ENCODE results near the gene DMRTC1. TPM values are rescaled to one million over a fixed set of nuclear protein-coding genes. Genes with fewer than 3 reads are reported as not detected.
"Not testable (repeated sequence)": the region's sequence is repeated elsewhere in the genome, so short reads cannot be mapped to it uniquely, and the experiment has no call there.

The DMRTC1 gene, protein sequence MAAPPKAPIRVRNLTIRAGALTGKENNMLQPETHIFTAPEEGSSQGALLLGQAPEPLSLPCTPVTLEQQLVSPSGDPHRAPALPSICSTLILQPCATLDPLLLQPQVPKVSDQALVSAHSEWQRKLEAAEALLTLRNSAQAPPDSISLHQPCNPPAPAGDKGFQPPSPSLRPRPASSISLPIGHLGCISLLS
- under 1 TPM in 3 of 10 donors, not detected in 7; 0.16 to 0.95 (median 0.38) TPM for polyA plus RNA-seq (ENCODE audit: insufficient read length in 10 of 10)
- long read RNA-seq, donor 1, result 0 reads
- long read RNA-seq, donor 2, result 0 reads
- long read RNA-seq, donor 3, result 0 reads
- long read RNA-seq, donor 4, result 0 reads
- long read RNA-seq, donor 5, result 0 reads
- long read RNA-seq, donor 6, result 0 reads
- long read RNA-seq, donor 7, result 0 reads
- long read RNA-seq, donor 8, result 0 reads
- long read RNA-seq, donor 9, result 0 reads

DNA sequence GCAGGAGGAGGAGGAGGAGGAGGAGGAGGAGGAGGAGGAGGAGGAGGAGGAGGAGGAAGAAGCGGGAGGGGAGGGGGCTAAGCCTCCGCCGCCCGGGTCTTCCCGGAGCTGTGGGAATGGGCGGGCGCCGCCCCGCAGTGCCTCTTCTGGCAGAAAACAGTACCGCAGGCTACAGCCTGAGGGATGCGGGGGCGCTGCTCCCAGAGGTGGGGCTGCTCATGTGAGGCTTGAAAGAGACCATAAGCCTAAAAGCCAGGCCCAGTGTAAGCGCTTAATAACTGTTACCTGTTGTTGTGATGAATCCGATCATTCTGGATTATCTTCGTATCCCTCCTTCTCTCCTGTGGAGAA, at the start of gene DMRTC1:
Gene DMRTC1 (minus strand): TSS at position 19 of the 351 bp plus-strand sequence. CDS start 68,143 bp downstream, outside the sequence.
- not testable (repeated sequence) for DNase-seq

DNA sequence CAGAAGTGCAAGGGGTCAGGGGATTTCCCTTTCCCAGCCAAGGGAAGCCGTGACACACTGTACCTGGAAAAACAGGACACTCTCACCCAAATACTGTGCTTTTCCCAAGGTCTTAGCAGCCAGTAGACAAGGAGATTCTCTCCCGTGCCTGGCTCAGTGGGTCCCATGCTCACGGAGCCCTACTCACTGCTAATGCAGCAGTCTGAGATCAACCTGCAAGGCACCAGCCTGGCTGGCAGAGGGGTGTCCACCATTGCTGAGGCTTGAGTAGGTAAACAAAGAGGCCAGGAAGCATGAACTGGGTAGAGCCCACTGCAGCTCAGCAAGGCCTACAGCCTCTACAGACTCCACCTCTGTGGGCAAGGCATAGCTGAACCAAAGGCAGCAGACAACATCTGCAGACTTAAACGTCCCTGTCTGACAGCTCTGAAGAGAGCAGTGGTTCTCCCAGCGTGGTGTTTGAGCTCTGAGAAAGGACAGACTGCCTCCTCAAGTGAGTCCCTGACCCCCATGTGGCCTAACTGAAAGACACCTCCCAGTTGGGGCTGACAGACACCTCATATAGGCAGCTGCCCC, 37.3 kb upstream of the DMRTC1 start:
- not testable (repeated sequence) for DNase-seq

DNA sequence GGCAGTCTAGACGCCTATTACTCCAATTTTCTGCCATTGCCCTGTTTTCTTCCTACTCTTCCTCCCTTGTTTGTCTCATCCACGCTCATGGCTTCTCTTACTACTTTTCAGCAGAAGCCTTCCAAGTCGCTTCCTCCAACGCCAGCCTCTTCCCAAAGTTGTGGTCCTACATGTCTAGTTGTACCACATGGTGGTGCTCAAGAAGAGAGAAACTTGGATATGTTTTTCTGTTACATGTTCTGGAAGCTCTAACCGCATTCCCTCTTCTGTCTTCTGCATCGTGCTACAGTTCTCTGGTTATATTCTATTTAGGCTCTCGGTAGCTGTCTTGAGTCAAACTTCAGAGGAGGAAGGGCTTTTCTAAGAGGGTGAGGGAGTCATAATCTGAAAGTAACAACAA, 31.2 kb upstream of the DMRTC1 start:
- DNase-seq, result not testable (repeated sequence)

DNA sequence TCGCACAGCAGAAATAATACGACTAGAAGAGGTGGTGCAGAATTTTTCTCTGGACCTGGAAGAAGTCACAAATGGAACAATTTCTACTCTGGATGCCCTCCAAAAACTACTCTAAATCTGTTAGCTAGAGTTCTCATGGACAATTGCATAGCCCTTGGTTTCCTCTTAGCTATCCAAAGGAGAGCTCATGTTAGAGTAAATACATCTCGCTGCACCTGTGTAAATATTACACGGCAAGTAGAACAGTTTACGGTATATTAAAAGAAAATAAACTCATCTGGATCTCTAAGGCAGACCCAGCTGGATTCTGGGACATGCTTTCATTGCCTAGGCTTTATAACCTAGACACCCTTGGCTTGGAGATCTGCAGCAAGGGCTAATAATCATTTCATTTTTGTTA, 28.2 kb upstream of the DMRTC1 start:
- DNase-seq, result not testable (repeated sequence)

DNA sequence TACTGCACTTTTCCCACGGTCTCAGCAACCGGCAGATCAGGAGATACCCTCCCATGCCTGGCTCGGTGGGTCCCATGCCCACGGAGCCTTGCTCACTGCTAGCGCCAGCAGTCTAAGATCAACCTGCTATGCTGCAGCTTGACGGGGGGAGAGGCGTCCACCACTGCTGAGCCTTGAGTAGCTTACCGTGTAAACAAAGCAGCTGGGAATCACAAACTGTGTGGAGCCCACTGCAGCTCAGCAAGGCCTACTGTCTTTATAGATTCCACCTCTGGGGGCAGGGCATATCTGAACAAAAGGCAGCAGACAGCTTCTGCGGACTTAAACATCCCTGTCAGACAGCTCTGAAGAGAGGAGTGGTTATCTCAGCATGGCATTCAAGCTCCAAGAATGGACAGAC, 16.3 kb upstream of the DMRTC1 start:
- not testable (repeated sequence) for DNase-seq

DNA sequence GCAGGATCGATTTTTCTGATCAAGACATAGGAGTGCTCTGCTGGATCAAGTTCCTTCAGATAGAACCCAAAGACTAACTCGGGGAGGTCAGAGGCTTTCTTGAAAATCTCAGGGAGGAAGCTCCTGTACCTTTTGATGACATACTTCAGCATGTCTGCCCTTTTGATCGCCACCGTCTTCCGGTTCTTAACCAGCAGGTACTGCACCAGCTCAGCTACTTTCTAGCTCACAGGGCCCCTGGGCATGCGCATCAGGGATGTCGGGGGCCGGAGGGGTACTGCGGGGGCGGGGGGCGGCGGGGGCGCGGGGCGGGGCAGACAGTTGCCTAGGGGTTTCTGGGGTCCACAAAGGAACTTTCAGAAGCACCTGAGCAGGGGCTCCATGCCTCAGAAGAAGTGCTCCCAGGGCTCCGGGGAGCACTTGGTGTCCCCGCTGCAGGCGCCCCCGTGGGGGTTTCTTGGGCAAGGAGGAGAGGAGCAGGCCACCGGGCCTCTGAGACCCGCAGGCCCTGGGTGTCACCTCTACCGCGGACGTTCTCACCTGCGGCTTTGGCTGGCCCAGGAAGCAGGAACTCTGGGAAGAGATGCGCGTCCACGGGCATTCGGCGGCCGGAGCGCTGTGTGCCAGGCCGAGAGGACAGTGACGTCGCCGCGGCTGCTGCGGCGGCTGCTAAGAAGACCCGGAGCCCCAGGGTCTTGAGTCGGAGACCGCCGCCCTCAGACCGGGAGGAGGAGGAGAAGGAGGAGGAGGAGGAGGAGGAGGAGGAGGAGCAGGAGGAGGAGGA, 410 bp downstream of the DMRTC1 start:
- not testable (repeated sequence) for DNase-seq

DNA sequence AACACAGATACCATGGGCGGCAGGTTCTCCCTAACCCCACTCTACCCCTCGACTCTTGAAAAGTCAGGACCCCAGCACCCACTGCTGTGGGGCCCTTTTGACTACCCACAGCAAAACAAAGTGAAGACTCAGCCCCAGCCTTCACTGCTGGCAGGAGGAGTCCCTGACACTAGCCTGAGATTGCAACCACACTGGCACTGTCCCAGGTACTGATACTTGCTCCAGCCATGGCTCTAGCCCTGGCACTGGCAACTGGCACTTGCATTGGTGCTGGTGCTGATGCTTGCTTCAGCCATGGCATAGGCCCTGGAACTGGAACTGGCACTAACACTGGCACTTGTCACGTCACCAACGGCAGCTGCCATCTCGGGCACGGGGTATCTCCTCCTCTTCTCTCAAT, 1.4 kb downstream of the DMRTC1 start:
- DNase-seq, result not testable (repeated sequence)

DNA sequence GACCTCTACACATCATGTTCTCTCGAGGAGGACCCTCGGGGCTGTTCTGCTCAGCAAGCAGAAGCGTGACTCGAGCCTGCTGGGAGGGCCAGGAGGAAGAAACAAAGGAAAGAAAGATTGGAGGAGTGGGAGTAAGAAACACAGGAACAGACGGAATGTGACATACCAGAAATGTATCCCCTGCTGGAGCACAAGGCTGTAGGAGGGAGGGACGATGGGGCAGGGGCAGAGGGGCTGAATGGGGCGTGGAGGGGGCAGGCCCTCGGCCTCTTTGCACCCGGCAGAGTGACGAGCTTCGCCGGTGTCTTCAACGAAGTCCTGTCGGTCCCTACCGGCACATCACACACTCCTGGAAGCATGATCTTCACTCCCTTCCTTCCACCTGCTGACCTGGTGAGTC, 5.7 kb downstream of the DMRTC1 start, which contains the start of gene FAM236A:
Gene FAM236A (plus strand): TSS at position 301 of the 400 bp plus-strand sequence. CDS start 57 bp downstream, at position 358.
- DNase-seq, result not testable (repeated sequence)

DNA sequence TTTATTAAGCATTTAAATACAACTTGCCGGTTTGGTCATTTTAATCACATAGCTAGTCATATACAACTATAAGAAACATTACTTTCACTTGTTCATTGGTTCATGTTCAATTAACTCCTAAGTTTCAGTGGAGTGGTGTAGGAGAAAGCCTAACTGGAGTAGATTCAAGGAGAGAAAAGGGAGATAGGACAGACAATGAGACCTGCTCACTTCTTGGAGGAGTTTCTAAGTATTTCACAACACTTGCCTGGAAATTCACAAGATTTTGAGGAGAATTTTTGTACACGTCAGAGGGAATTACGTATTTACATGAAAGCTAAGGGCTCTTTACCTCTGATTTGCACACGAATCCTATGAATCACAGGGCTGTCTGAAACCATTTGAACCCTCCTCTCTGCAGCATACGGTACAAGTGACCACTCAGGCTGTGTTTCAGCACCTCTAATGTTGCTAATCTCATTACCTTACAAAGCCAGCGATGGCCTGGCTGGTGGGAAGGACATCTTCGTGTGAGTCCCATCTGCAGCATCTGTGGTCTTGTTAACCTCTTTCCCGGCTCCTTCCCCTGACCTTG, 6.7 kb downstream of the DMRTC1 start:
- not testable (repeated sequence) for DNase-seq

DNA sequence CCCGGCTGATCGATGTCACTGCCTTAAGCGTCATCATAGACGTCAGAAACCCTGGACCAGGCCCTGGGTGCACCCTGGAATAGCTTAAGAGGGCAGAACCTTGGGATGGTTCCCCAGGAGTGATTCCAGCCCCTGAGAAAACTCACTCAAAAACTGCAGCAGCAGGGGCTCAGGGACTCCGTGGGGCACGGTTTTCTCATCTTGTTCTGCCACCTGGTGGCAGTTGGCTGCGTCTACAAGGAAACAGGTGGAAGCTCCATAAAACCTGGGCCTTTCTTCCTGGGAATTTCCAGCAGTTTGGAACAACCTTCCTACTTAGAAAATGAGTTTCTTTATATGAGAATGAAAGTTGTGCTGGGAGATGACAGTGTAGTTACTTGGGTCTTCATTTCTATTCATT, 7.2 kb downstream of the DMRTC1 start:
- not testable (repeated sequence) for DNase-seq

DNA sequence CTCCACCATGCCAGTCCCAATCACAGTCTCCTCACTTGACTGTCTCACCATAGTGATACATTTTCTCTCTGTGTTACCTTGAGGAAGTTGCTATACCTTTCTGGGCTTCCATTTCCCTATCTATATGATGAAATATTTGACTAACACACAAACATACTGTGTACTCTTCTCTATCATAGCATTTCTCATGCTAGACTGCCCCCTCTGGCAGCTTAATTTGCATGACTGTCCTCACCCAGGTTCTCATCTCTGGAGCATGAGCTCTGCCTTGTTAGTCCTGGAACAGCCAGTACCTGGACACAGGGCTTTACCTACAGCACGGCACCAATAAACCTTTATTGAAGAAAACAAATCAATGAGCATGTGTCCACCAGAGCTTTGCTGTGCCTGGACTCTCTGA, 11.4 kb downstream of the DMRTC1 start:
- DNase-seq, result not testable (repeated sequence)

DNA sequence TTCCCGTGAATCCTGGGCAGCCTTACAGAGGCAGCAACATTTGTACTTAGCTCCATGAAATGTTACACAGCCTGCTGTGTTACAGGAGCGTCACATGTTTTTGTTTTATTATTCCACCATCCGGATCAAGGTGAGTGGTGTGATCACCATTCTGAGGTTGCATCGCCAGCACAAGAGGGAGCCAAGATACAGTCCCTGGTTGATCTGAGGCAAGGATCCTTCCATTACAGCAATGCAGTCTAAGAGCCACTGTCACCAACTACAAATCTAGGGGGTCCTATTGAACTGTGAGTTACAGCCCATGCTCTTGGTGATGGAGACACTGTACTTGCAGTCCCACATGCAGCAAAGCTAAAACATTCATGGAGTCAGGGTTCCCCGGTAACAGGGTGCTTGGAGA, 27.5 kb downstream of the DMRTC1 start:
- DNase-seq, result not testable (repeated sequence)

DNA sequence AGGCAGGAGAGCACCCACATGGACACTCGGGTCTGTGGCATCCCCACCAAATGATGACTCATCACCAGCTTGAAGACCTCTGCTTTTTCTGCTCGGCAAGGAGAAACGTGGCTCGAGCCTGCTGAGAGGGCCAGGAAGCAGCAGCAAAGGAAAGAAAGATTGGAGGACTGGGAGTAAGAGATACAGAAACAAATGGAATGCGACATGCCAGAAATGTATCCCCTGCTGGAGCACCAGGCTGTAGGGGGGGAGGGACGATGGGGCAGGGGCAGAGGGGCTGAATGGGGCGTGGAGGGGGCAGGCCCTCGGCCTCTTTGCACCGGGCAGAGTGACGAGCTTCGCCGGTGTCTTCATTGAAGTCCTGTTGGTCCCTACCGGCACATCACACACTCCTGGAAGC, 31.3 kb downstream of the DMRTC1 start, which contains the start of gene FAM236C:
Gene FAM236C (plus strand): TSS at position 301 of the 400 bp plus-strand sequence. CDS start 100 bp downstream, outside the sequence.
- DNase-seq, result not testable (repeated sequence)

DNA sequence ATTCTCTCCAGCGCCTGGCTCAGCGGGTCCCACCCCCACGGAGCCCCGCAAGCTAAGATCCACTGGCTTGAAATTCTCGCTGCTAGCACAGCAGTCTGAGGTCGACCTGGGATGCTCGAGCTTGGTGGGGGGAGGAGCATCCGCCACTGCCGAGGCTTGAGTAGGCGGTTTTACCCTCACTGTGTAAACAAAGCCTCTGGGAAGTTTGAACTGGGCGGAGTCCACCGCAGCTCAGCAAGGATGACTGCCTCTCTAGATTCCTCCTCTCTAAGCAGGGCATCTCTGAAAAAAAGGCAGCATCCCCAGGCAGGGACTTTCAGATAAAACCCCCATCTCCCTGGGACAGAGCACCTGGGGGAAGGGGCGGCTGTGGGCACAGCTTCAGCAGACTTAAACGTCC, 53.9 kb downstream of the DMRTC1 start:
- DNase-seq, result not testable (repeated sequence)

DNA sequence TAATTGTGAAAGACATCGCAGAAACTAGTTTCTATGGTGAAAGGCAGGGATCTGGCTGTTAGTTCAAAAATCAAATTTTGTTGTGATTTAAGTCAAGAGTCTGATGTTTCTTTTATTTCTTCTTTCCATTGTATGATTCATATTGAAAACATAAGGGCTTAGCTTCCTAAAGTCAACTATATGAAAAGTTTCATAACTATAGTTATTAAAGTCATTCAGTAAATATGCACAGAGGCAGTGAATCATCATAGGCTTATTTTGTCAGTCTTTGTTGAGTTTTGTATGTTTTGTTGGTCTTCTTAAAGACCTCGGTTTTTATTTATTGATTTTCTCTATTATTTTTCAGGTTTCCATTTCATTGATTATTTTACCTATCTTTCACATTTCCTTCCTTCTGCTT, 60.7 kb downstream of the DMRTC1 start:
- DNase-seq, result not testable (repeated sequence)

DNA sequence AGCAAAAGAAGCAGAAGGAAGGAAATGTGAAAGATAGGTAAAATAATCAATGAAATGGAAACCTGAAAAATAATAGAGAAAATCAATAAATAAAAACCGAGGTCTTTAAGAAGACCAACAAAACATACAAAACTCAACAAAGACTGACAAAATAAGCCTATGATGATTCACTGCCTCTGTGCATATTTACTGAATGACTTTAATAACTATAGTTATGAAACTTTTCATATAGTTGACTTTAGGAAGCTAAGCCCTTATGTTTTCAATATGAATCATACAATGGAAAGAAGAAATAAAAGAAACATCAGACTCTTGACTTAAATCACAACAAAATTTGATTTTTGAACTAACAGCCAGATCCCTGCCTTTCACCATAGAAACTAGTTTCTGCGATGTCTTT, 106.1 kb downstream of the DMRTC1 start:
- DNase-seq, result not testable (repeated sequence)

DNA sequence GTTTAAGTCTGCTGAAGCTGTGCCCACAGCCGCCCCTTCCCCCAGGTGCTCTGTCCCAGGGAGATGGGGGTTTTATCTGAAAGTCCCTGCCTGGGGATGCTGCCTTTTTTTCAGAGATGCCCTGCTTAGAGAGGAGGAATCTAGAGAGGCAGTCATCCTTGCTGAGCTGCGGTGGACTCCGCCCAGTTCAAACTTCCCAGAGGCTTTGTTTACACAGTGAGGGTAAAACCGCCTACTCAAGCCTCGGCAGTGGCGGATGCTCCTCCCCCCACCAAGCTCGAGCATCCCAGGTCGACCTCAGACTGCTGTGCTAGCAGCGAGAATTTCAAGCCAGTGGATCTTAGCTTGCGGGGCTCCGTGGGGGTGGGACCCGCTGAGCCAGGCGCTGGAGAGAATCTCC, 112.9 kb downstream of the DMRTC1 start:
- not testable (repeated sequence) for DNase-seq
